Keratinocyte (primary cell): Measurements from ENCODE around the gene SLC9A3.

Source experiments
- EZH2 ChIP-seq: IDR thresholded peaks from one replicate; pipeline ENCODE4 v1.6.1; 2012; ENCODE audit warnings: inconsistent platforms, mild to moderate bottlenecking, low read length, moderate library complexity
- TF ChIP-seq, protein P1 (sequence below), 3 experiments: IDR thresholded peaks in 1 of 3; conservative IDR thresholded peaks in 1 of 3; optimal IDR thresholded peaks in 1 of 3; 2 replicates in 2 of 3; 3 replicates in 1 of 3; pipeline versions ENCODE3 to v1.5.1; 2011; ENCODE audit warnings: low read length in 3 of 3, mild to moderate bottlenecking in 3 of 3, moderate library complexity in 2 of 3, control low read depth in 1 of 3, inconsistent platforms in 1 of 3; ENCODE audit not compliant: insufficient read depth in 2 of 3; ENCODE audit errors: extremely low read depth in 1 of 3

DNA sequence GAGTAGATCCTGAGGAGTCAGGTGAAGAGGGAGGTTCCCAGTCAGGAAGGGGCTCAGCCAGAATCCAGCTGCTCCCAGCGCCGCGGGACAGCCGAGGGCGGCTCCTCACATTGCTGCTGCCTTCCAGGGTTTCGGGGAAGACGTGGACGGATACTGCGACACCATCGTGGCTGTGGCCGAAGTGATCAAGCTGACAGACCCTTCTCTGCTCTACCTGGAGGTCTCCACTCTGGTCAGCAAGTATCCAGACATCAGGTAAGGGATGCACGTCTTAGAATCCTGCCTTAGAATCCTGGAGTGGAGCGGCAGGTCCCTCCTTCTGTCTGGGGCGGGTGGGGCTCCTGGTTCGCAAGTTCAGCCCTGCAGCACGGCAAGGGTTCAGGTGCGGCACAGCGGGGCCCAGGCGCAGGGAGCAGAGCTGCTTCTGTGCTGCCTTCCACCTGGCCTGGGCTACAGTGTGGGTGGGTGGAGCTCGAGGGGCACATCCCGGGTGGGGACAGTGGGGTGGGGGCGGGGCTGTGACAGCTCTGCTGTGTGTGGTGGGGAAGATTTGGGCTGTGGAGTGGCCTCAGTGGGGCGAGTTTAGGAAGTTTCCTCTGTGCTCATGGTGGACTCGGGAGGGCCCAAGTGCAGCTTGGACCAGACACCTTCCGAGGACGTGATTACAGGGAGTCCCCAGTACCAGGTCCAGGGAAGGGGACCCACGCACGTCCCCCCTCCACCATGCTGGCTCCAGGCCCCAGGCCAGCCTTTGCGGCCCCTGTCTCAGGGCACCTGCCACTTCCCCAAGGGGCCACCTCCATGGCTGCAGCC is 58.5 kb downstream of the SLC9A3 start:
- TF ChIP-seq, protein P1, sequence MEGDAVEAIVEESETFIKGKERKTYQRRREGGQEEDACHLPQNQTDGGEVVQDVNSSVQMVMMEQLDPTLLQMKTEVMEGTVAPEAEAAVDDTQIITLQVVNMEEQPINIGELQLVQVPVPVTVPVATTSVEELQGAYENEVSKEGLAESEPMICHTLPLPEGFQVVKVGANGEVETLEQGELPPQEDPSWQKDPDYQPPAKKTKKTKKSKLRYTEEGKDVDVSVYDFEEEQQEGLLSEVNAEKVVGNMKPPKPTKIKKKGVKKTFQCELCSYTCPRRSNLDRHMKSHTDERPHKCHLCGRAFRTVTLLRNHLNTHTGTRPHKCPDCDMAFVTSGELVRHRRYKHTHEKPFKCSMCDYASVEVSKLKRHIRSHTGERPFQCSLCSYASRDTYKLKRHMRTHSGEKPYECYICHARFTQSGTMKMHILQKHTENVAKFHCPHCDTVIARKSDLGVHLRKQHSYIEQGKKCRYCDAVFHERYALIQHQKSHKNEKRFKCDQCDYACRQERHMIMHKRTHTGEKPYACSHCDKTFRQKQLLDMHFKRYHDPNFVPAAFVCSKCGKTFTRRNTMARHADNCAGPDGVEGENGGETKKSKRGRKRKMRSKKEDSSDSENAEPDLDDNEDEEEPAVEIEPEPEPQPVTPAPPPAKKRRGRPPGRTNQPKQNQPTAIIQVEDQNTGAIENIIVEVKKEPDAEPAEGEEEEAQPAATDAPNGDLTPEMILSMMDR (optimal IDR thresholded peaks at IDR 0.05 in 1 of 3, IDR thresholded peaks at IDR 0.05 in 1 of 3, conservative IDR thresholded peaks at IDR 0.05 in 1 of 3; ENCODE audit: extremely low read depth in 1 of 3, insufficient read depth in 2 of 3, low read length in 3 of 3) = no peak
- no peak for TF ChIP-seq EZH2
